HCT116 (cell line): ENCODE results near the gene PRR3. TPM values are rescaled to one million over a fixed set of nuclear protein-coding genes. Genes with fewer than 3 reads are reported as not detected.
"Not testable (repeated sequence)": the region's sequence is repeated elsewhere in the genome, so short reads cannot be mapped to it uniquely, and the experiment has no call there.

Experiments used
- ATAC-seq: fragments of 200-7000 bp; cut with Tn5 transposase; 2 replicates; pipeline ENCODE4 v1.9.1; 2020; ENCODE audit warnings: mild to moderate bottlenecking, moderate library complexity
- BruUV-seq: library from RNA; stranded (reverse); fragments of 400-500 nt; replicated peaks from 2 replicates; lab custom pipeline; 2021; lab: Mats Ljungman, UMichigan
- CTCF ChIA-PET: fragments of 300-600 bp; sonication (Branson Sonifier 250); formaldehyde crosslinking; loops from one replicate; lab custom pipeline; 2021; ENCODE audit warnings: antibody characterized with exemption; lab: Charles Lee
- POLR2A ChIA-PET: fragments of 300-600, 350-600 bp; sonication (Branson Sonifier 250); formaldehyde crosslinking; loops from one replicate; lab custom pipeline; 2021; ENCODE audit warnings: antibody characterized with exemption; lab: Charles Lee
- RAD21 ChIA-PET, 2 experiments: fragments of 300-600 bp; sonication (Branson Sonifier 250); formaldehyde crosslinking; loops; one replicate each; lab custom pipeline; 2023; ENCODE audit warnings: low total read pairs in 2 of 2; ENCODE audit not compliant: uncharacterized antibody in 2 of 2, unreplicated experiment in 2 of 2, low non-redundant PET in 1 of 2; lab: Charles Lee
- DNase-seq: peaks from one replicate; pipeline ENCODE4 v3.0.0-alpha.2; 2010; ENCODE audit warnings: low read depth, low spot score
- H2AFZ ChIP-seq: fragments of 200-600 bp; shearing (Covaris generic), sonication (generic); 2 replicates; pipeline ENCODE4 v1.6.1; 2017; ENCODE audit warnings: low read depth, mixed run types, mixed read lengths, antibody characterized with exemption, low read length; ENCODE audit not compliant: poor library complexity, severe bottlenecking
- H3K27ac ChIP-seq: 2 replicates; pipeline ENCODE4 v1.5.1; 2012; ENCODE audit warnings: low read depth, low read length
- H3K27me3 ChIP-seq: fragments of 200-600 bp; sonication (generic); 2 replicates; pipeline ENCODE4 v1.6.1; 2016; ENCODE audit warnings: mixed run types, low read length, mixed read lengths; ENCODE audit not compliant: insufficient read depth
- H3K36me3 ChIP-seq, 2 experiments: fragments of 200-500 bp in 1 of 2; fragments of 200-600 bp in 1 of 2; sonication (Bioruptor generic) in 1 of 2; sonication (generic) in 1 of 2; 2 replicates each; pipeline versions ENCODE4 v1.5.1 to v1.6.1; 2014 to 2016; ENCODE audit warnings: low read length in 2 of 2, inconsistent platforms in 1 of 2, mixed read lengths in 1 of 2, mixed run types in 1 of 2; ENCODE audit not compliant: insufficient read depth in 2 of 2, control insufficient read depth in 1 of 2
- H3K4me1 ChIP-seq, 2 experiments: fragments of 200-600 bp in 1 of 2; sonication (generic) in 1 of 2; 2 replicates each; pipeline versions ENCODE4 v1.5.1 to v1.6.1; 2012 to 2017; ENCODE audit warnings: low read length in 2 of 2, inconsistent platforms in 1 of 2, mild to moderate bottlenecking in 1 of 2, mixed read lengths in 1 of 2, mixed run types in 1 of 2, moderate library complexity in 1 of 2; ENCODE audit not compliant: insufficient read depth in 2 of 2, control insufficient read depth in 1 of 2
- H3K4me2 ChIP-seq: fragments of 200-600 bp; sonication (generic); 2 replicates; pipeline ENCODE4 v1.6.1; 2017; ENCODE audit warnings: mixed run types, low read length, mixed read lengths
- H3K4me3 ChIP-seq, 2 experiments: fragments of 200-600 bp in 1 of 2; sonication (generic) in 1 of 2; replicated peaks in 1 of 2; 2 replicates each; pipeline ENCODE4 v1.5.1; 2011 to 2016; ENCODE audit warnings: low read length in 2 of 2, control low read depth in 1 of 2, low read depth in 1 of 2, mild to moderate bottlenecking in 1 of 2, mixed read lengths in 1 of 2, mixed run types in 1 of 2
- H3K79me2 ChIP-seq: fragments of 200-600 bp; sonication (generic); 2 replicates; pipeline ENCODE4 v1.6.1; 2017; ENCODE audit warnings: mild to moderate bottlenecking, mixed run types, low read length, moderate library complexity, mixed read lengths; ENCODE audit not compliant: insufficient read depth
- H3K9ac ChIP-seq: fragments of 200-600 bp; sonication (generic); 2 replicates; pipeline ENCODE4 v1.6.1; 2016; ENCODE audit warnings: low read length, mixed read lengths
- H3K9me2 ChIP-seq: fragments of 200-600 bp; sonication (generic), shearing (Covaris generic); 2 replicates; pipeline ENCODE4 v1.6.1; 2017; ENCODE audit warnings: mixed run types, mild to moderate bottlenecking, moderate library complexity; ENCODE audit not compliant: insufficient read depth
- H3K9me3 ChIP-seq, 2 experiments: fragments of 200-500 bp in 1 of 2; fragments of 200-600 bp in 1 of 2; sonication (Bioruptor generic) in 1 of 2; sonication (generic) in 1 of 2; 2 replicates each; pipeline ENCODE4 v1.6.1; 2014 to 2017; ENCODE audit warnings: low read length in 2 of 2, mixed read lengths in 2 of 2, inconsistent platforms in 1 of 2, low read depth in 1 of 2, mild to moderate bottlenecking in 1 of 2, mixed run types in 1 of 2, moderate library complexity in 1 of 2; ENCODE audit not compliant: control insufficient read depth in 1 of 2, insufficient read depth in 1 of 2
- H4K20me1 ChIP-seq: fragments of 200-600 bp; sonication (generic), shearing (Covaris generic); 2 replicates; pipeline ENCODE4 v1.6.1; 2017; ENCODE audit warnings: mixed run types, mild to moderate bottlenecking, moderate library complexity; ENCODE audit not compliant: insufficient read depth
- ATF3 ChIP-seq: IDR thresholded peaks from 2 replicates; pipeline ENCODE4 v1.6.1; 2012
- CEBPB ChIP-seq: IDR thresholded peaks from 2 replicates; pipeline ENCODE4 v1.6.1; 2012; ENCODE audit warnings: low read depth
- EGR1 ChIP-seq: IDR thresholded peaks from 2 replicates; pipeline ENCODE4 v1.6.1; 2012; ENCODE audit warnings: low read depth
- ELF1 ChIP-seq: IDR thresholded peaks from 2 replicates; pipeline ENCODE4 v1.6.1; 2012; ENCODE audit warnings: low read depth, borderline replicate concordance
- EZH2 ChIP-seq: fragments of 200-600 bp; sonication (generic); IDR thresholded peaks from 2 replicates; pipeline ENCODE4 v1.6.1; 2017; ENCODE audit warnings: antibody characterized with exemption, mixed run types
- FOSL1 ChIP-seq: IDR thresholded peaks from 2 replicates; pipeline ENCODE4 v1.6.1; 2012; ENCODE audit warnings: low read depth
- JUND ChIP-seq: IDR thresholded peaks from 2 replicates; pipeline ENCODE4 v1.6.1; 2012
- MAX ChIP-seq: IDR thresholded peaks from 2 replicates; pipeline ENCODE4 v1.6.1; 2012
- POLR2A ChIP-seq: IDR thresholded peaks from 2 replicates; pipeline ENCODE4 v1.7.0; 2011; ENCODE audit warnings: borderline replicate concordance; ENCODE audit not compliant: insufficient read depth, insufficient read length; ENCODE audit errors: extremely low read depth
- POLR2AphosphoS5 ChIP-seq: IDR thresholded peaks from 2 replicates; pipeline ENCODE4 v1.6.1; 2011; ENCODE audit warnings: mild to moderate bottlenecking, low read depth, low read length, moderate library complexity
- RAD21 ChIP-seq: IDR thresholded peaks from 2 replicates; pipeline ENCODE4 v1.6.1; 2012; ENCODE audit warnings: low read depth, mild to moderate bottlenecking
- SIN3A ChIP-seq: IDR thresholded peaks from 2 replicates; pipeline ENCODE4 v1.6.1; 2012; ENCODE audit warnings: low read depth
- SRF ChIP-seq: IDR thresholded peaks from 2 replicates; pipeline ENCODE4 v1.6.1; 2012; ENCODE audit warnings: low read depth
- TCF7L2 ChIP-seq: IDR thresholded peaks from 2 replicates; pipeline ENCODE4 v1.7.0; 2011; ENCODE audit warnings: borderline replicate concordance, inconsistent platforms; ENCODE audit not compliant: insufficient read depth, insufficient read length; ENCODE audit errors: extremely low read depth
- intact Hi-C: fragments of 100-400 bp; cut with micrococcal nuclease; formaldehyde crosslinking; loops from 2 replicates; pipeline ENCODE4 v1.10.0; 2022
- total RNA-seq: library from RNA; stranded (reverse); gene quantifications from one replicate; pipeline ENCODE4 v1.2.1, GENCODE V29; 2021; ENCODE audit not compliant: unreplicated experiment
- TF ChIP-seq, protein P1 (sequence below): IDR thresholded peaks from 2 replicates; pipeline ENCODE4 v1.6.1; 2011; ENCODE audit warnings: mild to moderate bottlenecking, low read length, moderate library complexity; ENCODE audit not compliant: insufficient replicate concordance; ENCODE audit errors: extremely low read depth
- TF ChIP-seq, protein P2 (sequence below), 3 experiments: fragments of 200-600 bp in 1 of 3; sonication (generic) in 1 of 3; IDR thresholded peaks in 2 of 3; conservative IDR thresholded peaks in 1 of 3; 2 replicates each; pipeline ENCODE4 v1.5.1; 2012 to 2017; ENCODE audit warnings: low read depth in 2 of 3, low read length in 2 of 3, antibody characterized with exemption in 1 of 3, borderline replicate concordance in 1 of 3, control low read depth in 1 of 3, mild to moderate bottlenecking in 1 of 3, mixed read lengths in 1 of 3, mixed run types in 1 of 3, moderate library complexity in 1 of 3; ENCODE audit not compliant: insufficient read depth in 1 of 3

PRR3 gene
- total RNA-seq, 1 experiment from 2014 or later: 16.7 TPM

DNA sequence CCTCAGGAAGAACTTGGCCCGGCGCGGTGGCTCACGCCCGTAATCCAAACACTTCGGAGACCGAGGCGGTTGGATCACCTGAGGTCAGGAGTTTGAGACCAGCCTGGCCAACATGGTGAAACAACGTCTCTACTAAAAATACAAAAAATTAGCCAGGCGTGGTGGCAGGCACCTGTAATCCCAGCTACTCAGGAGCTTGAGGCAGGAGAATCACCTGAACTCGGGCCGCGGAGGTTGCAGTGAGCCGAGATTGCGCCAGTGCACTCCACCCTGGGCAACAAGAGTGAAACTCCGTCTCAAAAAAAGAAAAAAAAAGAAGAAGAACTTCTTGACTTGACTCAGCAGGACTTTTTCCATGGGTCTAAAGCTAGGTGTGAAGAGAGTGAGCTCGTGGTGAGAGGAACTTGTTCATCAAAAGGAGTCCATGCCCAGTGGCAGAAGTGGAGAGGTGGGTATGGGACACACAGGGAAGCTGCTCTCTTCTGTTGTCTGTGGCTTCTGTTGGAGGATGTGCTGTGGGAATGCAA, 27.7 kb upstream of the PRR3 start:
- H2AFZ ChIP-seq, H3K79me2 ChIP-seq, intact Hi-C loops, POLR2A ChIA-PET, H3K27me3 ChIP-seq, DNase-seq, RAD21 ChIA-PET, H3K9me3 ChIP-seq, H4K20me1 ChIP-seq, H3K27ac ChIP-seq, H3K9me2 ChIP-seq, H3K4me2 ChIP-seq, BruUV-seq, H3K36me3 ChIP-seq, H3K9ac ChIP-seq, H3K4me3 ChIP-seq, ATAC-seq: not testable (repeated sequence)
- CTCF ChIA-PET: interaction anchor here (0.8 to 1.2 kb wide), 3 partner anchors 12 to 45 kb away, joined by 3 to 5 read pairs (median 3); no protein-coding TSS in a partner anchor
- peaks cover 7 to 15% of the 10 kb centered on the region in 2 experiments; a peak in 3 of 4 replicates for H3K4me1 ChIP-seq

DNA sequence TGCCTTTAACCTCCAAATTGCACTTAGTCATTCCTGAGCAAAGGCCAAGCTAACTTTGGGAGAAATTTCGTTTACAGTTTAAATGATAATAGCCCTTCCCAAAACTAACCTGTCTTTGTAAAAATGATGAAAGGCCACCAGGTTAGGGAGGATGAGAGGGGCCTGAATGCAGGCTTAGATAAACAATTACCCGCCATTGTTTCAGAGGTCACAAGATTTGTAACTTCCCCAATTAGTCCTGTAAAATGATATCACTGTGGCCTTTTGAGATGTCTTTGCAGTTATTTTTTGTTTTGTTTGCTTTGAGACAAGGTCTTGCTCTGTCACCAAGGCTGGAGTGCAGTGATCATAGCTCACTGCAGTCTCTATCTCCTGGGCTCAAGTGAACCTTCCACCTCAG, 27.1 kb upstream of the PRR3 start:
- Histone ChIP-seq H4K20me1 (no peaks in the 10 kb centered on the region), H2AFZ (no peak overlapping the region), H3K4me3 (no peak overlapping the region), H3K4me1 (peaks cover 7 to 15% of the 10 kb centered on the region in 2 experiments; a peak in 3 of 4 replicates), H3K27ac (no peak overlapping the region), H3K36me3 (no peaks in the 10 kb centered on the region), H3K9ac (no peak overlapping the region), H3K4me2 (no peak overlapping the region), H3K79me2 (no peaks in the 10 kb centered on the region), H3K9me3 (no peaks in the 10 kb centered on the region), H3K9me2 (no peaks in the 10 kb centered on the region), H3K27me3 (no peaks in the 10 kb centered on the region)
- TF ChIP-seq POLR2AphosphoS5 (no peak), CEBPB (no peak), EGR1 (no peak), ELF1 (no peak), SIN3A (no peak), SRF (no peak), JUND (no peak), POLR2A (no peak), EZH2 (no peak), TCF7L2 (no peak), RAD21 (no peak), ATF3 (no peak), MAX (no peak), FOSL1 (no peak)
- TF ChIP-seq, protein P1, sequence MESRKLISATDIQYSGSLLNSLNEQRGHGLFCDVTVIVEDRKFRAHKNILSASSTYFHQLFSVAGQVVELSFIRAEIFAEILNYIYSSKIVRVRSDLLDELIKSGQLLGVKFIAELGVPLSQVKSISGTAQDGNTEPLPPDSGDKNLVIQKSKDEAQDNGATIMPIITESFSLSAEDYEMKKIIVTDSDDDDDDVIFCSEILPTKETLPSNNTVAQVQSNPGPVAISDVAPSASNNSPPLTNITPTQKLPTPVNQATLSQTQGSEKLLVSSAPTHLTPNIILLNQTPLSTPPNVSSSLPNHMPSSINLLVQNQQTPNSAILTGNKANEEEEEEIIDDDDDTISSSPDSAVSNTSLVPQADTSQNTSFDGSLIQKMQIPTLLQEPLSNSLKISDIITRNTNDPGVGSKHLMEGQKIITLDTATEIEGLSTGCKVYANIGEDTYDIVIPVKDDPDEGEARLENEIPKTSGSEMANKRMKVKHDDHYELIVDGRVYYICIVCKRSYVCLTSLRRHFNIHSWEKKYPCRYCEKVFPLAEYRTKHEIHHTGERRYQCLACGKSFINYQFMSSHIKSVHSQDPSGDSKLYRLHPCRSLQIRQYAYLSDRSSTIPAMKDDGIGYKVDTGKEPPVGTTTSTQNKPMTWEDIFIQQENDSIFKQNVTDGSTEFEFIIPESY: no peak
- TF ChIP-seq, protein P2, sequence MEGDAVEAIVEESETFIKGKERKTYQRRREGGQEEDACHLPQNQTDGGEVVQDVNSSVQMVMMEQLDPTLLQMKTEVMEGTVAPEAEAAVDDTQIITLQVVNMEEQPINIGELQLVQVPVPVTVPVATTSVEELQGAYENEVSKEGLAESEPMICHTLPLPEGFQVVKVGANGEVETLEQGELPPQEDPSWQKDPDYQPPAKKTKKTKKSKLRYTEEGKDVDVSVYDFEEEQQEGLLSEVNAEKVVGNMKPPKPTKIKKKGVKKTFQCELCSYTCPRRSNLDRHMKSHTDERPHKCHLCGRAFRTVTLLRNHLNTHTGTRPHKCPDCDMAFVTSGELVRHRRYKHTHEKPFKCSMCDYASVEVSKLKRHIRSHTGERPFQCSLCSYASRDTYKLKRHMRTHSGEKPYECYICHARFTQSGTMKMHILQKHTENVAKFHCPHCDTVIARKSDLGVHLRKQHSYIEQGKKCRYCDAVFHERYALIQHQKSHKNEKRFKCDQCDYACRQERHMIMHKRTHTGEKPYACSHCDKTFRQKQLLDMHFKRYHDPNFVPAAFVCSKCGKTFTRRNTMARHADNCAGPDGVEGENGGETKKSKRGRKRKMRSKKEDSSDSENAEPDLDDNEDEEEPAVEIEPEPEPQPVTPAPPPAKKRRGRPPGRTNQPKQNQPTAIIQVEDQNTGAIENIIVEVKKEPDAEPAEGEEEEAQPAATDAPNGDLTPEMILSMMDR (IDR thresholded peaks at IDR 0.05 in 2 of 3, conservative IDR thresholded peaks at IDR 0.05 in 1 of 3; ENCODE audit: borderline replicate concordance in 1 of 3, insufficient read depth in 1 of 3, low read depth in 2 of 3, low read length in 2 of 3): no peak
- no peak for DNase-seq
- intact Hi-C loops: no loop called here
- ChIA-PET RAD21 (no interaction called here), CTCF (interaction anchor here (0.8 to 1.2 kb wide), 3 partner anchors 11 to 46 kb away, joined by 3 to 5 read pairs (median 3); no protein-coding TSS in a partner anchor), POLR2A (no interaction called here)
- ATAC-seq: no peak
- BruUV-seq: no TSS peak
